GM19463 (cell line): ENCODE results near the gene ASPHD2.
"Not testable (repeated sequence)": the region's sequence is repeated elsewhere in the genome, so short reads cannot be mapped to it uniquely, and the experiment has no call there.

Experiments used
- ATAC-seq: cut with Tn5 transposase; IDR thresholded peaks from one replicate; pipeline ENCODE4 v1.9.1; 2021; ENCODE audit warnings: mild to moderate bottlenecking, moderate library complexity; ENCODE audit not compliant: unreplicated experiment

ASPHD2 gene

GRCh38 chr22:26414347-26414746 lies 14.7 kb upstream of the ASPHD2 start:
- ATAC-seq = no peak

GRCh38 chr22:26416256-26416655 lies 12.8 kb upstream of the ASPHD2 start:
- ATAC-seq = no peak

DNA sequence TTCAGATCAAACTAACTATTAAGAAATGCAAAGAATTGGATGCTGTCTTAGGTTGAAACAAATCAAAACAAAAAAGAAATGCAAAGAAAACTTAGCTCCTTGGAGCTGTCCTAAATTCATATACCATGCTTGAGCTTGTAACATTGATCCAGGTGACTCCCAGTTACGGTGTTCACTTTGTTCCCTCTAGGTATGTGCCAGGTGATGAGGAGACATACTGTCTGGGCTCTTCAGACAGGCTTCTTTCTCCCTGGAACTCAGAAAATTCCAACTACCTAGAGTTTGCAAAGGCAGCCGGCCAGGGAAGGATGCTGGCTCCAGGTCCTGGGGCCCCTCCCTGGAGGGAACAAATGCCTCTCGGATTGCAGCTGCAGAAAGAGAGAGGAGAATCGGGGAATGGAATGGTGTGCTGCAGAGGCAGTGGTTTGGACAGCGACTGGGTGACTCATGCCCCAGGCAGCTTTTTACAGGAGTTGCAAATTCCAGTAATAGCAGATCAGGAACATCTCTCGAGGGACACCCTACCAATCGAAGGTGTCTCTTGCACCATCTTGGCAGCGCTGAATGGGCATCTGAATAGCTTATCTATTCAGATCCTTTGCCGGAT lies 12.3 kb upstream of the ASPHD2 start:
- no peak for ATAC-seq

GRCh38 chr22:26417406-26417805 lies 11.7 kb upstream of the ASPHD2 start:
- no peak for ATAC-seq

DNA sequence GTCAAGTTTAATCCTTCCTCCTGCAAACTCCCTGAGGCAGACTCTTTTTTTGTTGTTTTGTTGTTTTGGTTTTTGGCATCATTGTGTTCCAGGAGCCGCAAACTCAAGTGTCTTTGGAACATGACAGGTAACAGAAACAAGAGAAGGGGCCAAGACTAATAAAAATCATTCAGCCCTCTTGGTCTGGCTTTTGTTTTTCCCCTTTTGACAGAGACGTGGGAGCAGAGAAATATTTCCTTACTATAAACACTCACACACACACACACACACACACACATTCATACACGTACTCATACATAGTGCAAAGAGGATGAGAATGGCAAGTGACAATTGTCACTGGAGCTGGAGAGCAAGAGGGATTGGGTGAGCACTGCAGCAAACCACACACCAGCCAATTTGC lies 10.4 kb upstream of the ASPHD2 start:
- ATAC-seq = no peak

- ATAC-seq = no peak
These were observed 2.1 kb upstream of the ASPHD2 start for GRCh38 chr22:26426924-26427323.

DNA sequence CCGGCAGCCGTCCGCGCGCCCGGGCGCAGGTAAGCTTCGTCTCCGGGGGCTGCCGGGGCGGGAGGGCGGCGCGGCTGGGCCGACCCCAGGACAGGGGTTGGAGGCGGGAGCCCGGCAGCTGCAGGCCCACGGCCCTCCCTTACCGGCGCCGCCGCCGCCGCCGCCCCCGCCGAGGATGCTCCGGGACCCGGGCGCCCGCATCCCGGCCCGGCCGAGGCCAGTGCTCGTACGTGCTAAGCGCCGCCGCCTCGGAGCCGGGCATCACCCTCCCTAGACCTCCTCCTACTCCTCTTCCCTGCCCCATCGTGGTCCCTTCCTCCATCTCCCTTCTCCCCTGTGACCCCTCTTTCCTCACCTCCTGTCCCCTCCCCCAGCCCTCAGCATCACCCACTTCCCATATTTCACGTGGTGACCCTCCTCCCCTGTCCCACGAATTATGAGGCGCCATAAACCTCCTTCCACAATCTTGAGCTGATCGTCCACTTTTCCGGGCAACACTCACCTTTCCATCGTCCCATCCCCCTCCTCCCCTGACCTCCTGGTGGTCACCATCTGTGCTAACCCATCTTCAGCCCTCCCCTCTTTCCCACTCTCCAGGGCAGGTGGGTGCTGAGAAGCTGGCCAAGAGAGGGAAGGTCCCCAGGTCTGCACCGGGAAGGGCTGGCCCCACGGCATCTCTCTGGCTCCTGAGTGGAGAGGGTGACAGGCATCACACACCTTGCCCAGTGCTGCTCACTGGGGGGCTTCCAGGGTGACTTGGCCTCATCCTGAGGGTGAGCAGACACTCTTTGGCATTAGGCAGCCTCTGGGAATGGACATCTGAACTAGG lies 612 bp downstream of the ASPHD2 start:
- ATAC-seq = peak; percentile 8

GRCh38 chr22:26430600-26430999 lies 1.5 kb downstream of the ASPHD2 start:
- ATAC-seq = no peak

GRCh38 chr22:26431261-26431995 lies 2.4 kb downstream of the ASPHD2 start:
- ATAC-seq = no peak

- no peak for ATAC-seq
These were observed 3.7 kb downstream of the ASPHD2 start for GRCh38 chr22:26432619-26433311.

- no peak for ATAC-seq
These were observed 4.7 kb downstream of the ASPHD2 start for GRCh38 chr22:26433805-26434204.

GRCh38 chr22:26435327-26436093 lies 6.5 kb downstream of the ASPHD2 start:
- ATAC-seq = no peak

DNA sequence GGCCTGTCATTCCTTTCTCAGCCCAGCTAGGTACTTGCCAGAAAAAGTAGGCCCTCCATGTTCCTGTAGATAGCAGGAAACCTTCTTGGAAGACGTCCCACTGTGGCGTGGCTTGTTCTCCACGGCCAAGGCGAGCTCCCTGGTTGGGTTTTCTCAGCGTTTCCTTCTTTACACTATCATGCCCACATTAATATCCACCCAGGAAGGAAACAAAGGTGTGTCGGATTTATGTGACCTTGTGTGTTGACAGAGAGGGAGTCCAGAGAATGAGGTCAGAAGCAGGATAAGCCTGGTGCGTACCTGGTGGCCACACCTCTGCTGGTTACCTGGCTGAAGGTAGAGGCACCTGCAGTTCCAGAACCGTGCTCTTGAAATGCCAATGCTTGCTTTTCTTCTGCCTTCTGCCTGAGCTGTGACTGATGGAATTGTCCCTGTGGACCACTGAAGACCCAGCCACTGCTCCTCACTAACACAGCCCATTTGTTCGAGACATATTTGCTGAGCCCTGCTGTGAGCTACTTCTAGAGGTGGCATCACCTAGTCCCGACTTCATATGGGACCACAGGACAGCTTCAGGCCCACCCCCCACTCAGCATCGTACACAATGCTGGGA lies 7.9 kb downstream of the ASPHD2 start:
- no peak for ATAC-seq

DNA sequence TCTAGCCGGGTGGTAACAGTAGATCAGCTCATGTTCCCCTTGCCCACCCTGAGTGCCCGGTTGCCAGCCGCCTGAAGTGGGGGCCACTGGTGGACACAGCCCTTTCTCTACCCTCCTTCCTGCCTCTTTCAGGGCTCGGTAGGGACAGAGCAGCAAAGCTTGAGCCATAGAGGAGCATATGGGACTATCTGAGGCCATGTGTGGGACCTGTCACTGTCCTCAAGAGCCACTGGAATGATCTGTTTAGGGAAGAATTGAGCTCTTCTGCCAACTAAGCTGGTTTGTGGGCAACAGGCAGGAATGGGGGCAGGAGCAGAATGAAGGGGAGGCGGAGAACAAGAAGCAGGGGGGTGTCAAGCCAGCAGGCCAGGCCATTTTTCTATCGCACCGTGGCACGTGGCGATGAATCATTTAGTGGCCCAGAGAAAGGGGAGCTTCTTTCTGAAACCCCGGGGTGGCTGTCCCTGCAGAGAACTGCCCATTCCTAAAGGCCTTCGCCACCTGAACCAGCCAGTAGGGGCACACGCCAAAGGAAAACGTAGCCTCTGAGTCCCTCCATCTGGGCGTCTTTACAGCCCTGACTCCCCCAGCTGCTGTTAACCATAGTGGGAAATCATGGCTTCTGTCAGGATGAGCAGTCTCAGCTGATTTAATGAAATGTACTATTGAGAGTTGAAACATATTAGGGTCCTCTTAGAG lies 8.8 kb downstream of the ASPHD2 start:
- ATAC-seq = no peak

DNA sequence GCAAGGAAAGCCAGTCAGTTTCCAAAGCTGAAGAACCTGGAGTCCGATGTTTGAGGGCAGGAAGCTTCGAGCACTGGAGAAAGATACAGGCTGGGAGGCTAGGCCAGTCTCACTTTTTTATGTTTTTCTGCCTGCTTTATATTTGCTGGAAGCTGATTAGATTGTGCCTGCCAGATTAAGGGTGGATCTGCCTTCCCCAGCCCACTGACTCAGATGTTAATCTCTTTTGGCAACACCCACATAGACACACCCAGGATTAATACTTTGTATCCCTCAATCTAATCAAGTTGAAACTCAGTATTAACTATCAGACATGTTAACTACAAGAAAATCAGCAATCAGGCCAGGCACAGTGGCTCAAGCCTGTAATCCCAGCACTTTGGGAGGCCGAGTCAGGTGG lies 9.7 kb downstream of the ASPHD2 start:
- not testable (repeated sequence) for ATAC-seq

- no peak for ATAC-seq
These were observed 10.5 kb downstream of the ASPHD2 start for GRCh38 chr22:26439559-26439958.

- ATAC-seq = no peak
These were observed 13.2 kb downstream of the ASPHD2 start for GRCh38 chr22:26442086-26442756.

DNA sequence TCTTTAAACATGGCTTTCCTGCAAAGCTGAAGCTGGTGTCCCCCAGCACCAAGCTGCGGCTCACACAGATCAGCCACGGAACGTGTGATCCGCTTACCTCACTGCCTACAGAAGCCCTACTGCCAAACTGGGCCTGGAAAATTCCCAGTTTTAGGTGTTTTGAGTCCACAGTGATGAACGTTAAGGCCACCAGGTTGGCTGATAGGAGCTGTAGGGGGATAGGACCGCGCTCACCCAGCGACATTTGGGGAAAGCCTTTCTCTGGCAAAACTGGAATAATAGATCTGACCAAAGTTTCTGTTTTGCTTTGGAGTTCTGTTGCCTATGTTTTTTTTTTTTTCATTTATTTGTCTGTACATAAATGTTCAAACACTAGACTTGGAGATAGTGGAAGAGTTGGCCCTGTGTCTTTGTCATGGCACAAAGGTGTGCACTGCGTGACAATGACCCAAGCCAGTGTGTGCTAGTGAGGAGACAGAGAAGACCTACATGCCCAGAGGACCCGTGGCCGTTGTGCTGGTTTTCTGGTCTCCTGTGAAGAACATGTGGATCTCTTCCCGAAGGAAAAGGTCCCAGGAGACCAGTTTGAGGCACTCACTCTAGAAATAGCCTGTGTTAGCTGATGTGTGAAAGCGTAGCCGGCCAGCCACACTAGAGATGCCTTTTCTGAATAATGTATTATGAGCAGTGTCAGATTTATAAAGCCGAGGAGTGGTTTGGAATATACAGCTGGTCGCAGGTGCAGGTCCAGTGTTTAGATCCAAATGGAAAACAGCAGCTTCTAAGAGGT lies 15.0 kb downstream of the ASPHD2 start:
- no peak for ATAC-seq
